ENCODE measurements around the gene CD209.
"Not testable (repeated sequence)": the region's sequence is repeated elsewhere in the genome, so short reads cannot be mapped to it uniquely, and the experiment has no call there.

The CD209 gene, protein sequence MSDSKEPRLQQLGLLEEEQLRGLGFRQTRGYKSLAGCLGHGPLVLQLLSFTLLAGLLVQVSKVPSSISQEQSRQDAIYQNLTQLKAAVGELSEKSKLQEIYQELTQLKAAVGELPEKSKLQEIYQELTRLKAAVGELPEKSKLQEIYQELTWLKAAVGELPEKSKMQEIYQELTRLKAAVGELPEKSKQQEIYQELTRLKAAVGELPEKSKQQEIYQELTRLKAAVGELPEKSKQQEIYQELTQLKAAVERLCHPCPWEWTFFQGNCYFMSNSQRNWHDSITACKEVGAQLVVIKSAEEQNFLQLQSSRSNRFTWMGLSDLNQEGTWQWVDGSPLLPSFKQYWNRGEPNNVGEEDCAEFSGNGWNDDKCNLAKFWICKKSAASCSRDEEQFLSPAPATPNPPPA

DNA sequence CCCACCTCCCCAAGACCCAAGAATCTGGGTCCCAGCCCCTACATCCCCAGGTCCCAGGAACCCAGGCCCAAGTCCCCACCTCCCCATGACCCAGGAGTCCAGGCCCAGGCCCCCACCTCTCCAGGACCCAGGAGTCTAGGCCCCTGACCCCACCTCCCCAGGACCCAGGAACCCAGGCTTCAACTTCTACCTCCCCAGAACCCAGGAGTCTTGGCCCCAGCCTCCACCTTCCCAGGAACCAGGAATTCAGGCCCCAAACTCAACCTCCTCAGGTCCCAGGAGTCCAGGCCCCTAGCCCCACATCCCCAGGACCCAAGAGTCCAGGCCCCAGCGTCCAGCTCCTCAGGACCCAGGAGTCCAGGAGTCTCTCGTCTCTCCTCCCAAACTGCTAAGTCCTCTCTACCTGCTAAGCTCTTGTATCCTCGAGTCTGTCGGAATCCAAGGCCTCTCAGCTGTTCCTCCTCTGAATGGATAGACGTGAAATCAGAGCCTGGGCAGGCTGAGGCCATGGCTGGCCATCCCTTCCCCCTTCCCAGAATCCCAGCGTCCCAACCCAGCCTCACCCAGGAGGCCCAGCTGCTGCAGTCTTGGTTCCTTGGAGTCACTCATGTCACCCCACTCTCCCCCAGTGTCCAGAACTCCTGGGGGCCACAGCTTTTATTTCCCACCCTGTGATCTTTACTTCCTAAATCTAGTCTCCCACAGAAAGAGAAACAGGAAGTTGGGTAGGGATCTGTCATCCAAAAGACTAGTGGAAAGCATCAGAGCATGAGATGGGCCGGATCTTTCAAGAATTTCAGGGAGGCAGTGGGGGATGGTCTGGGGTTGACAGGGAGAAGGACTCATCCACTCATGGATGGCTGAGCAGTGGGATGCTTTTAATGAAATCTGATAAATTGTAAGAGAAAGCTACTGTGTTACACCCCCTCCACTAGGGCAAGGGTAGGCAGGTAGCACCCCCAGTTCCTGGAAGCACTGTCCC is at the start of gene CD209:
TSS of gene CD209 (minus strand) at position 632 of the 982 bp plus-strand sequence. CDS start at position 609, 23 bp downstream.
- no peak for DNase-seq (ENCODE audit: low spot score)

DNA sequence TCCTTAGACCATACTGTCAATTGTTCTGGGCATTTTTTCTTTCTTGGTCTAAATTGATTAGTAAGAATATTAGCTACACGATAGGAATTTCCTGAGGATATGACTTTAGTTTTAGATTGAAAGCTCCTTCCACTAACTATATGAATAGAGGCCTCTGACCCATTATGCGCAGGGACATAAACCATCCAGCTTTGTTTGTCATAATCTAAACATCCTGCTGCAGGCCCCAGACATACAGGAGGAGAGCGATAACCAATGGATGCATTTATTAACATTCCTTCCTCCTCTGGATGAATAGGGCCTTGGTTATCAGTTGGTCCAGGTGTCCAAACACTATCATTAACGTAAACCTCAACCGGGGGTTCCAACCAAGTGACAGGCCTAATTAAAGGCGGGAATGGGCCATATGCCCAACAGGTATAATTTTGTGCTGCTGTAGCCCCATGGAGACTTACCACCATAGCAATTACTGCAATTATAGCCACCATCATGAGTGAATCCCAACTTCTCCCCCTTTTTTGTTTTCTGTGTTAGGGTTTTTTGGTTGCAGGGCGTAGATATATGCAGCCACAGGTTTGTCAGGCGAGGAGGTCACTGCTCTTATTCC is 48.3 kb upstream of the CD209 start:
- DNase-seq (ENCODE audit: low spot score): no peak

DNA sequence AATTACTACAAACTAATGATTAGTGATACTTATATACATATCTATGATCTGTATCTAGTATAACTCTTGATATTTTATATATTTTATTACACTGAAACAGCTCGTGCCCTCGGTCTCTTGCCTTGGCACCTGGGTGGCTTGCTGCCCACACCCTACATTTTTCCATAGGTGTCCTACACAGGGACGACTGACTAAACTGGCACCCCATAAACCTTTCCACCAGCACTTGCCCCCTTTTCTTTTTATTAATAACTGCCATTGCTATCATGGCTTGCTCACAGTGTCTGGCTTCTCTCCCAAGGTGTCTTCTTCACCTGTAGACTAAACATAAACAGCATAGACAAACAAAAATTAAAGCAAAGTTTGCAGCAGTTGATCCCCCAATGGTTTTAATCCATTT is 46.2 kb upstream of the CD209 start:
- no peak for DNase-seq (ENCODE audit: low spot score)

DNA sequence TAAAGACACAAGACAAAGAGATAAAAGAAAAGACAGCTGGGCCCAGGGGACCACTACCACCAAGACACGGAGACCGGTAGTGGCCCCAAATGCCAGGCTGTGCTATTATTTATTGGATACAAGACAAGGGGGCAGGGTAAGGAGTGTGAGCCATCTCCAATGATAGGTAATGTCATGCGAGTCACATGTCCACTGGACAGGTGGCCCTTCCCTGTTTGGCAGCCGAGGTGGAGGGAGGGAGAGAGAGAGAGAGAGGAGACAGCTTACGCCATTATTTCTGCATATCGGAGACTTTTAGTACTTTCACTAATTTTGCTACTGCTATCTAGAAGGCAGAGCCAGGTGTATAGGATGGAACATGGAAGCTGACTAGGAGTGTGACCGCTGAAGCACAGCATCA is 45.4 kb upstream of the CD209 start:
- not testable (repeated sequence) for DNase-seq (ENCODE audit: low spot score)

DNA sequence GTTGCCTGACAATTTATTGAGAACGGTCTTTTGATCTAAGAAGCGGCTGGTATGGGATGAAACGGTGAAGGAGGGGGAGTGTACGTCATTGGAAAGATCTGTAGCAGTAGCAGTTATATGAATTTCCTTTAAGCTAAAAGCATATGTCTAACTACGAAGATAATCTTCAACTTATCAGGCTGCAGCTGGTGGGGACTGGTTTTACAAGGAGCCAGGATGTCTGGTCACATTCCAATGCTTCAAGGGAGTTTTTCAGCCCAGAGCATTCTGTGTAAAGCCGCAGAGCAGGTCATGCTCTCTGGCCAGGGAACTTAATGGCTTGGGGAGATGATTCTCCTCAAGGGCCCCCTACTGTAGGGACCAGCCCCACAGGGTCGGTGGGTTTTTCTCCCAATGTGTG is 44.9 kb upstream of the CD209 start:
- DNase-seq (ENCODE audit: low spot score): no peak

DNA sequence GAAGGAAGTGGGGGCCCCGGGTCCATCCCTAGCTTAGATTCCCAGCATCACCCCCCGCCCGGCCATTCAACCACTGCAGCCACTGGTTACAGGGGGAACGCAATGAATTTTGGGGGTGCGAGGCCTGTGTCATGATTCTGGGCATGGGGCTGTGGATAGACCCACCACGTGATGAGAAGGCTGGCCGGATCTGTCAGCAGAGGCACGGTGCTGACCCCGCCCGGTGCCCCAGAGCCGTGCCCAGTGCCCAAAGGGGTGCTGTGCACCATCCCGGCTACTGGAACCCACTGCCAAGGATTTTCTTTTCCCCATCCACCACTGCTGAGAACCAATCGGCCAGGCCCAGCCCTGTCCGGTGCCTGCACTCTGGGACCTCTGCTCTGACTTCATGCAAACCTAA is 43.1 kb upstream of the CD209 start:
- DNase-seq (ENCODE audit: low spot score): no peak

DNA sequence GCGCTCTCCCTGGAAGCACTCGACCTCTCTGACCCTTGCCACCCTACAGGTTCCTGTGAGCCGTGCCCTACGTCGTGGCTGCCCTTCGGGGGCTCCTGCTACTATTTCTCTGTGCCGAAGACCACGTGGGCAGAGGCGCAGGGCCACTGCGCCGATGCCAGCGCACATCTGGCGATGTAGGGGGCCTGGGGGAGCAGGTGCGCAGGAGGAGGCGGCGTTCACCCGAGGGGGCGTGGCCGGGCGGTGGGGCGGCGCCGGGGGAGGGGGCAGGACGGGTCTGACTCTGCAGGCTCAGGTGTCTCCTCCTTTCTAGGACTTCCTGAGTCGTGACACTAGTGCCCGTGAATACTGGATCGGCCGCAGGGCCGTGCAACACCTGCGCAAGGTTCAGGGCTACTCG is 42.1 kb upstream of the CD209 start:
- no peak for DNase-seq (ENCODE audit: low spot score)

DNA sequence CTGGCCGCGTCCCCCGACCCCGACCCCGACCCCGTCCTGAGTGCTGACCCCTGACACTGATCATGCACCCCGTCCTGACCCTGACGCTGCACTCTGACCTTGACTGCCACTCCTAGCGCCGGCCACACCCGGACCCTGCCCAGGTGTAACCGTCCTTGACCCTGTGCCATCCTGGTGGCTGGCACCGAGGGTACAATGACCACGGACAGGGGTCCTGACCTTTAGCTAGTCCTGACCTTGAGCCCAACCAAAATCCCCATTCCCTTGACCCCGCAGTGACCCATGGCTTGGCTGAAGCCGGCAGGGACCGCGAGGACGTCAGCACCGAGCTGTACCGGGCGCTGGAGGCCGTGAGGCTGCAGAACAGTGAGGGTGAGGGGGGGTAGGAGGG is 41.6 kb upstream of the CD209 start:
- DNase-seq (ENCODE audit: low spot score): no peak

DNA sequence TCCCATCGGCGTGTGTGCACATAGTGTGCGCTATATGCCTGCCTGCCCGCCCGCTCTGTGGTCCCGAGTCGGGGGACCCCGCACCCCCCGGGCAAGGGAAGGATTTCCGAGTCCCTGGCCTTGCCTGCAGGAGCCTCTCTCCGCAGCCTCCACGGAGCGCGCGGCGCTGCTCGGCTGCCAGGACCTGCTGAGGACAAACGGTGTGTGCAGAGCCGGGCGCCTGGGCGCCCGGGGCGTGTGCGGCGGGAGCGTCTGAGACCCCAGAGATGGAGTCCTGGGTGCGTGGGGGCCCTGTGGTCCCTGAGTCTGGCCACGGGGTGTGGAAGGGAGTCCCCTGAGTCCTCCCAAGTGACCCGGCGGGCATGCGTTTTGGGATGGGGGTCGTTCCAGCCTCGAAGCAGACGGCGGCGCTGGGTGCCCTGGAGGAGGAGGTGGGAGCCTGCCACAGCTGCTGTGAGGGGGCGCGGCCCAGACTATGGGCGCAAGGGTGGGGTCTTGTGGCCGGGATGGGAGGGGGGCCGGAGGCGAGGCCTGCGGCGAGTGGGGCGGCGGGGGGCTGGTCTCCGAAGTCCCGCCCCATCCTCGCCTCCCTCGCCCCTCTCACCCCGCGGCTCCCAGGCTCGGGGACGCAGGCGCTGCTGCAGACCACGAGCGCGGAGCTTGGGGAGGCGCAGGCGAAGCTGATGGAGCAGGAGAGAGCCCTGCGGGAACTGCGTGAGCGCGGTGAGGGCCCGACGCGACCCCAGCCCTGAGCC is 41.0 kb upstream of the CD209 start:
- DNase-seq (ENCODE audit: low spot score): no peak

DNA sequence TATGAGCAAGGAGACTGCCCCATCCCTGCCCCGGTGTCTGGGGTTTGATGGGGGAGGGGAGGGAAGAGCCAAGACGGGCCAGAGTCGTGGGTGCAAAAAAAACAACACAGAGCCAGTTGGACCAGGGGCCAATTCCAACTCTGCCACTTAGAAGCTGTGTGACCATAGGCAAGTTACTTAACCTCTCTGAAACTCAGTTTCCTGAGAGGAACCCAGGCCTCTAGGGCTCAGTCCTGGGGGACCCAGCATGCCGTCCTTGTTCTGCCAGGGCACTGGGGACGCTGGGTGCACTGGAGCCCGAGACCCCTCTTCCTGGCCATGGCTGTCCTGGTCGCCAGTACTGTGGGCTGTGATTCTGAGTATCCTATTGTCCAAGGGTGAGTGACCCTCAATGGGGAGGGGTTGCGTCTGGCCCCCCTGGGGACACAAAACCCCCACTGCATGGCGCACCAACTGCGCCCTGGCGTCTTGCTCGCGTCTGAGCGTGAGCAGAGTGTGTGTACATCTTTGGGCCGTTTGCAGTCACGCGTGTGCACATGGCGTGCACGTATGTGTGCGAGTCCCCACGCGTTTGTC is 40.4 kb upstream of the CD209 start:
- no peak for DNase-seq (ENCODE audit: low spot score)

DNA sequence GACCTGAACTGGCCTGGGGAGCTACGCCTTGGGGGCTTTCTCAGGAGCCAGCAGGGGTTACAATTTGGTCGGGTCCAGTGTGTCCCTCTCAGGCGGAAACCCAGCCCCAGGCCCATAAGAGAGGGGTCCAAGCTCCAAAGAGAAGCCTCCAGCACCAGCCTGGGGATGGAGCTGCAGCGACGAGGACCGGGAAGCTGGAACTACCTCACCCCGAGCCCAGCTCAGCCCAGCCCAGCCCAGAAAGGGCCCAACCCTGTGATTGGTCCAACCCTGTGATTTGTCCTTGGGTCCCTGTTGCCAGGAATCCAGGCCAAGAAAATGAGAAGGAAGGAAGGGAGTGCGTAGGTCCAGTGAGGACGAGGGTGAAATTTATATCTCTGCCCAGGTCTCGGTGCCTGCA is 39.8 kb upstream of the CD209 start:
- no peak for DNase-seq (ENCODE audit: low spot score)

DNA sequence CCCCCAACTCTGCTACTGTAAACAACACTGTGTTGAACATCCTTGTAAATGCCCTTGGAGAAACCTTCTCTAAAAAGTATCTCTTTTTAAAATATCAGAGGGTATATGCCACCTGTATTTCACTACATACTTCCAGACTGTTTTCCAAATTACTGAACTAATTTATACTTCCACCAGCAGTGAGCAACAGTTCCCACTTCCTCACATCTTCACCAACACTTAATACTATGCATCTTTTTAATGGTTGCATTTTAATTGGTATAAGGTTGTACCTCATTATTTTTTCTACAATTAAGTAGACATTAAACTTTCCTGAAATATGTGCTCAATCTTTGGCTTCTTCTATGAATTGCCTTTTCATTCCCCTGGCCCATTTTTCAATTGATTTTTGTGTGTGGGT is 37.5 kb upstream of the CD209 start:
- DNase-seq (ENCODE audit: low spot score): no peak

DNA sequence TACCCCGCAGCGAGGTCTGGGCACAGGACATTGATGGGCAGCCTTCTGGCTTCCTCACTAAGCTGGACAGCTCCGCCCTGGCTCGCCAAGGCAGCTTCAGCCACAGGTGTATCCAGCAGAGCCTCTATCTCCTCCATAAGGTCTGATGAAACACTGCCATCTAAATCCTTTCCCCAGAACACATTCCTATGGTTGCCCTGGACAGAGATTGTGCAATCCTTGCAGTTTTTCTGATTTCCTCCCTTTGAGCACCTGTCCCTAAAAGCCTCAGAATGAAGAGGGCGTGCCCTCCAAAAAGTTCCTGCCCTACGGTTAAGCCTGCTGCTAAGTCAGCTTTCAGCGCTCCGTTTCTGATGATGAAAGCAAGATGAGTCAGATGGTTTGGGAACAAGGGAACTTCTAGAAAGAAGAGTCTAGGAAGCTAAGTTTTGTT is 36.7 kb upstream of the CD209 start:
- DNase-seq (ENCODE audit: low spot score): no peak

DNA sequence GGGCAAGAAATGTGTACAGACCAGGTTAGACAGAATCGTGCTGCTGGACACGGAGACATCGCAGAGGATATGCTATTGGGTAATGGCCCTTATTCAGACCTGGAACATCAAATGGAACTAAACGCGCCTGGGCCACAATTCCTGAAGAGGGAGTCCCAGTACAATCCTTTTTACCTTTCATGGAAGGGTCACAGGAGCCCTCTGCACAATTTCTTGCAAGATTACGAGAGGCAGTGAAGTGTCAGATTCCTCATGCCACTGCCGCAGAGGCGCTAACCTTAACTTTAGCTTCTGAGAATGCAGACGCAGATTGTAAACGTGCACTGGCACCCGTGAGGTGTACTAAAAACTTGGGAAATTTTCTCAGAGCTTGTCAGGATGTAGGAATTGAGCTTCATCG is 33.8 kb upstream of the CD209 start:
- DNase-seq (ENCODE audit: low spot score): no peak

DNA sequence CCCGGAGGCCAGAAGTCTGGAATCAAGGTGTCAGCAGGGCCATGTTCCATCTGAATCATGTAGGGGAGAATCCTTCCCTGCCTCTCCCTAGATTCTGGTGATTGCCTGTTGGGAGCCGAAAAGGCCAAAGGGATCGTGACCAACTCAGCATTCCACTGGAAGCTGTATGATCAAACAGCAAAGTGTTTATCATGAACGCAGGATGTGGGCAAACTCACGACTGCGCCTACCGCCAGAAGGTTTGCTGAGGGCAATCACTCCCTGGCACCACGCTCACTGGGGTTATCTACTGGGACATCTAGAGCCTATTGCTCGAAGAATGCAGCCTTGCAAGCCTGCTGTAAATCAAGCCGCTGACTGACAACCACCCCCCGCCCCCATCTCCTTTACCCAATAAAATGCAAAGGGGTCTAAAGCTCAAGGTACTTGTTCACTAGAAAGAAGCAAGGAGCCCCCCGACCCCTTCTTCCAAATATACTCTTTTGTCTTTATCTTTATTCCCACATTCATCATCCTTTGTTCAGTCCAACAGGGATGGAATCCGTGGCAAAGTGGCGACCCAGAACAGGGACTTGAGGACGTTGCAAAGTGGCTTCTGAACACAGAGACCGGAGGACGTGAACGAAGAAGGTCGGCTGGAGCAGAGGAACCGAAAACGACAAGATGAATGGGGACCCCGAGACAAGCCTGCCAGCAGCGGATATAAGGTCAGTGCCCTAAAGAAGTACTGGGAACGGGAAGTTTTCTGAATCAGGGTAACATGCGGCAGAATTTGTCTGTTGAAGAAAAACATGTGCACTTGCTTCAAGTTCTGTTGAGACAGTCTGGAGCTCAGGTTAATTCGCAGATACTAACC is 32.5 kb upstream of the CD209 start:
- DNase-seq (ENCODE audit: low spot score): no peak

DNA sequence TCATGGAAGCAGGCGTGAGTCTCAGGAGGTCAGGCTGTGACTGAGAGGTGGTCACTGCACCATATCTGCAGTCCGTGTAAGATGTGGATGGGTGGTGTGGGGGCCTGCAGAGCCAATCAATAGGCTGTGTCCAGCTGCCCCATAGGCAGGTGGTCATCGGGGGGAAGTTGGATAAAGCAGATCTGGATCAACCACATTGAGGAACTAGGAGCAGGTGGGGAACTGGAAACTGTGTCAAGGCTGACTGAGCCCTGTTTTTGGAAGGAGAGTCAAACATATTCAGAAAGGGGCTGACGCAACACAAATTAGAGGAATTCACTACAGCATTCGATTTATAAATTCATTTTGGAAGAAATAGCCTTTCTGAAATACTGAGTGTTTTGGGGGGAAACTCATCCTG is 30.7 kb upstream of the CD209 start:
- DNase-seq (ENCODE audit: low spot score): peak; percentile 5

DNA sequence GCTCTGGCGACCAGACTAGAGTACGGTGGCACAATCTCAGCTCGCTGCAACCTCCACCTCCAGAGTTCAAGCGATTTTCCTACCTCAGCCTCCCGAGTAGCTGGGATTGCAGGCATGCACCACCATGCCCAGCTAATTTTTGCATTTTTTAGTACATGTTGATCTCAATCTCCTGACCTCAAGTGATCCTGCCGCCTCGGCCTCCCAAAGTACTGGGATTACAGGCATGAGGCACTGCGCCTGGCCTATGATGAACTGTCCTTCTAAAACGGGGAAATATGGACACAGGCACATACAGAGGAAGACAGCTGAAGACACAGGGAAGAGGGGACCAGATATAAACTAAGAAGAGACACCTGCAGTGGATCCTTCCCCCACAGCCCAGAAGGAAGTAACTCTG is 28.4 kb upstream of the CD209 start:
- DNase-seq (ENCODE audit: low spot score): no peak

DNA sequence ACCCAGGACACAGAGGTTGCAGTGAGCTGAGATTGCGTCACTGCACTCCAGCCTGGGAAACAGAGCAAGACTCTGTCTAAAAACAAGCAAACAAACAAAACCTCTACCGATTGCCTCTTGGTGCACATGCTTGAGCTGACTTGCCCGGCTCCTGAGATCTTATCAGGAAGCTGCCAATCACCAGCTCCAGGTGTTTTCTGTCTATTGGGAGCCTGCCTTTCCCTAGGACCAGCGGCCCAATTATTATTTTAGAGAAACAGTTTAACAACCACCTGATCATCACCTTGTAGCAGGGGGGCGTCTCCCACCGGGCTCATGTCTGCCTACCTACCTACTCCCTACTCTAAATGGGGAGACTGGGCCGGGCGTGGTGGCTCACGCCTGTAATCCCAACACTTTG is 26.5 kb upstream of the CD209 start:
- no peak for DNase-seq (ENCODE audit: low spot score)

DNA sequence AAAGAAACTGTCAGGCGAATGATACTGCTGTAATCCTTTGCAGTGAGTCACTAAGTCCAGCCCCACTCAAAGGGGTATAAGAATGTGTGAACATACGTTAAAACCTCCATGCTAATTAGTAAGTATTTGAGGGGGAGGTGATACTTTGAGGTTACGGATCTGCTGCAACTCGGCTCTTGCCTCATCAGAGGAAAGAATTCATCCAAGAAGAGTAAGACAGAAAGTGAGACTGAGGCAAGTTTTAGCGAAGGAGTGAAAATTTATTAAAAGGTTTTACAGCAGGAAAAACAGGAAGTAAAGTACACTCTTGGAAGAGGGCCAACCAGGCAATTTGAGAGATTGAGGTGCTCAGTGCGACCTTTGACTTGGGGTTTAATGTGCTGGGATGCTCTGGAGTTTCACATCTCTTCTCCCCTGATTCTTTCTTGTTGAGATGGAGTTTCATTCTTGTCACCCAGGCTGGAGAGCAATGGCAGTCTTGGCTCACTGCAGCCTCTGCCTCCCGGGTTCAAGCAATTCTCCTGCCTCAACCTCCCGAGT is 25.5 kb upstream of the CD209 start:
- DNase-seq (ENCODE audit: low spot score): no peak

DNA sequence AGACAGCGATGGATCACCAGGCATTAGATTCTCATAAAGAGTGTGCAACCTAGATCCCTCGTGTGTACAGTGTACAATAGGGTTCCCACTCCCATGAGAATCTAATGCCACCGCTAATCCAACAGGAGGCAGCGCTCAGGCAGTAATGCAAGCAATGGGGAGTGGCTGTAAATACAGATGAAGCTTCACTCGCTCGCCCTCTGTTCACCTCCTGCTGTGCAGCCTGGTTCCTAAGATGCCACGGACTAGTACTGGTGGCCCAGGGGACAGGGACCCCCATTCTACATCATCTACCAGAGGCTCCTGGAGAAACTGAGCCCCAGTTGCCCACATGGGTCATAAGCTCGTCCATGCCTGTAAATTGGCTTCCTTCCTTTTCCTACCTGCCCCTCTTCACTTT is 23.7 kb upstream of the CD209 start:
- DNase-seq (ENCODE audit: low spot score): no peak

Measured in Ammon's horn (tissue), 1 donor.